Stimulated activated CD4-positive, alpha-beta T cell treated with anti-CD3 and anti-CD28 coated beads, TNF-alpha, amount 100 ng/mL, for 24 hours (primary cell): ENCODE measurements around the gene PHKA2.
"Not testable (repeated sequence)": the region's sequence is repeated elsewhere in the genome, so short reads cannot be mapped to it uniquely, and the experiment has no call there.

ENCODE experiments used
- DNase-seq, 3 experiments: peaks; one replicate each; pipeline ENCODE4 v3.0.0-alpha.2; 2020; ENCODE audit warnings: low read depth in 3 of 3

Gene PHKA2, protein sequence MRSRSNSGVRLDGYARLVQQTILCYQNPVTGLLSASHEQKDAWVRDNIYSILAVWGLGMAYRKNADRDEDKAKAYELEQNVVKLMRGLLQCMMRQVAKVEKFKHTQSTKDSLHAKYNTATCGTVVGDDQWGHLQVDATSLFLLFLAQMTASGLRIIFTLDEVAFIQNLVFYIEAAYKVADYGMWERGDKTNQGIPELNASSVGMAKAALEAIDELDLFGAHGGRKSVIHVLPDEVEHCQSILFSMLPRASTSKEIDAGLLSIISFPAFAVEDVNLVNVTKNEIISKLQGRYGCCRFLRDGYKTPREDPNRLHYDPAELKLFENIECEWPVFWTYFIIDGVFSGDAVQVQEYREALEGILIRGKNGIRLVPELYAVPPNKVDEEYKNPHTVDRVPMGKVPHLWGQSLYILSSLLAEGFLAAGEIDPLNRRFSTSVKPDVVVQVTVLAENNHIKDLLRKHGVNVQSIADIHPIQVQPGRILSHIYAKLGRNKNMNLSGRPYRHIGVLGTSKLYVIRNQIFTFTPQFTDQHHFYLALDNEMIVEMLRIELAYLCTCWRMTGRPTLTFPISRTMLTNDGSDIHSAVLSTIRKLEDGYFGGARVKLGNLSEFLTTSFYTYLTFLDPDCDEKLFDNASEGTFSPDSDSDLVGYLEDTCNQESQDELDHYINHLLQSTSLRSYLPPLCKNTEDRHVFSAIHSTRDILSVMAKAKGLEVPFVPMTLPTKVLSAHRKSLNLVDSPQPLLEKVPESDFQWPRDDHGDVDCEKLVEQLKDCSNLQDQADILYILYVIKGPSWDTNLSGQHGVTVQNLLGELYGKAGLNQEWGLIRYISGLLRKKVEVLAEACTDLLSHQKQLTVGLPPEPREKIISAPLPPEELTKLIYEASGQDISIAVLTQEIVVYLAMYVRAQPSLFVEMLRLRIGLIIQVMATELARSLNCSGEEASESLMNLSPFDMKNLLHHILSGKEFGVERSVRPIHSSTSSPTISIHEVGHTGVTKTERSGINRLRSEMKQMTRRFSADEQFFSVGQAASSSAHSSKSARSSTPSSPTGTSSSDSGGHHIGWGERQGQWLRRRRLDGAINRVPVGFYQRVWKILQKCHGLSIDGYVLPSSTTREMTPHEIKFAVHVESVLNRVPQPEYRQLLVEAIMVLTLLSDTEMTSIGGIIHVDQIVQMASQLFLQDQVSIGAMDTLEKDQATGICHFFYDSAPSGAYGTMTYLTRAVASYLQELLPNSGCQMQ

DNA sequence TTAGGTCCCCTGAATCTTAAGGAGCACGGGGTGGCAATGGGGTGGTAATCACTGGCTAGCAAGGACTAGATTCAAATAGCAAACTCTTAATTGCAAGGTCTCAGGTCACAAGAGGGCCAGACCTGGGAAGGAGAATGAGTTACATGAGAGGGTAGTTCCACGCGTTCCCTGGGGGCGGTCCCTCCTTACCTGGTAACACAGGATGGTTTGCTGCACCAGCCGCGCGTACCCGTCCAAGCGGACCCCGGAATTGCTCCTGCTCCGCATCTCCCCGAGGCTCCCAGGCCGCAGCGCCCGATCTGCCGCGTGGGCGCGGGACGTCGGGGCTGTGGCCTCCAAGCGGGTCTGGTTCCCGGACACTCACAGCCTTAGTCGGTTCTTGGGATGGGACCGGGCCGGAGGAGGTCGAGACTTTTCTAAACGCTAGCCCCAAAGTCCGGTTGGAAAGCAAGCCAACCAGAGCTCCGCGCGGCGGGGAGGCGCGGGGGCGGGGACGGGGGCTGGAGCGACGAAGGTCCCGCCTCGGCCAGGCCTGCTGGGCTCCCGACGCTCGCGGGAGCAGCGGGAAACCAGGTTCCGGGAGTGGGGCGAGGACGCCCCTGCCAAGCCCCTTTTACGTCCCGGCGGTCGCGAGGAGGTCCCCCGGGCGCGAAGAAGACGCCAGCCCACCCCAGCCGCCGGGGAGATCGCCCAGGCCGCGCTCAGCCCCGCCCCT, at the start of gene PHKA2:
Gene PHKA2 (minus strand): TSS at position 449 of the 715 bp plus-strand sequence. CDS start 182 bp downstream, at position 267.
- DNase-seq = peak in 2 of 3 experiments; percentile 13 to 47

GRCh38 chrX:19030805-19031204, 46.9 kb upstream of the PHKA2 start:
- DNase-seq = no peak

DNA sequence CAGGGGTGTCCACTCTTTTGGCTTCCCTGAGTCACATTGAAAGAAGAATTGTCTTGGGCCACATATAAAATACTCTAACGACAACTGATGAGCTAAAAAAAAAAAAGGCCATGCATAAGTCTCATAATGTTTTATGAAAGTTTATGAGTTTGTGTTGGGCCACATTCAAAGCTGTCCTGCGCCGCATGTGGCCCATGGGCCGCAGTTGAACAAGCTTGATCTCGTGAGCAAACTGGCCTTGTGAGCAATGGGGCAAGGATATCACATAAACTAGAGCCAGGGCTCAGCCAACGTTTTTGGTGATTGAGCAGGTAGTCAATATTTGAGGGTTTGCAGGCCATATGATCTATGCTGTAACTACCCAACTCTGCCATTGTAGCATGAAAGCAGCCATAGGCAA, 44.6 kb upstream of the PHKA2 start:
- no peak for DNase-seq

DNA sequence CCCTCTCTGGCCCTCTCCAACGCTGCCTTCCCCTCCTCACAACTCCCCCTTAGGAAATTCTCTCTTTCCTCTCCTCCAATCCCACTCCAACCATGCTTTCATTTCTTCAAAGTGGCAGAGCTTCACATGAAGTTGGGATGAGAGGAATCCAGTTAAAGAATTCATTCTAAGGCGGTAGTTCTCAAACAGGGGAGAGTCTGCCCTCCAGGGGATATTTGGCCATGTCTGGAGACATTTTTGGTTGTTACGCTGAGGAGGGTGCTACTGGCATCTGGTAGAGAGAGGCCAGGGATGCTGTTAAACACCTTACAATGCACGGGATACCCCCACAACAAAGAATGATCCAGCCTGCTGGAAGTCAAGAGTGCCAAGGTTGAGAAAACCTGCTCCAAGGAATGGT, 40.5 kb upstream of the PHKA2 start:
- no peak for DNase-seq

GRCh38 chrX:19019996-19020395, 36.1 kb upstream of the PHKA2 start:
- no peak for DNase-seq

- DNase-seq = no peak
These were observed 33.4 kb upstream of the PHKA2 start for GRCh38 chrX:19017271-19017670.

DNA sequence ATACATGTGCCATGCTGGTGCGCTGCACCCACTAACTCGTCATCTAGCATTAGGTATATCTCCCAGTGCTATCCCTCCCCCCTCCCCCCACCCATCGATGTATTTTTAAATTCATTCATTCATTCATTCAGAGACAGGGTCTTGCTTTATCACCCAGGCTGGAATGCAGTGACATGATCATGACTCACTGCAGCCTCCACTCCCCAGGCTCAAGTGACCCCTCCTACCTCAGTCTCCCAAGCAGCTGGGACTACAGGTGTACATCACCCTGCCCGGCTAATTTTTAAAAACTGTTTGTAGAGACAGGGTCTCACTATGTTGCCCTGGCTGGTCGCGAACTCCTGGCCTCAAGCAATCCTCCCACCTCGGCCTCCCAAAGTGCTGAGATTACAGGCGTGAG, 32.7 kb upstream of the PHKA2 start:
- not testable (repeated sequence) for DNase-seq

- no peak for DNase-seq
These were observed 24.0 kb upstream of the PHKA2 start for GRCh38 chrX:19007868-19008267.

- no peak for DNase-seq
These were observed 23.1 kb upstream of the PHKA2 start for GRCh38 chrX:19007011-19007410.

- DNase-seq = no peak
These were observed 22.0 kb upstream of the PHKA2 start for GRCh38 chrX:19005909-19006308.

DNA sequence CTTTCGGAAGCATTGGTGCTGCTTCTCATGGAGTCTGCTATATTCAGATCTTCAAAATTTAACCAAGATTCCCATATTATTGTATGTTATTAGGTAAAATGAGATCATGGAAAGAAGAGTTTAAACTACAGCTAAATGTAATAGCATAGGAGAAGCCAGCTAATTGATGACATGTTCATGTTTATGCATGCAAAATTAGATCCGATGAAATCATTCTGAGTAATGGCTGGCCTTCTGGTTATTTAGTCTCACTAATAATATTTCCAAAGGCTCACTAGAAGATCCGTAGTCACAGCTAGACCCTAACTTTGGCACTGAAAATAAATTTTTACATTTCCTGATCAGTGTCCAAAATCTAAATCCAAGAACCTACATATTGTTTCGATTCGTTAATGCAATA, 19.8 kb upstream of the PHKA2 start:
- DNase-seq = no peak

DNA sequence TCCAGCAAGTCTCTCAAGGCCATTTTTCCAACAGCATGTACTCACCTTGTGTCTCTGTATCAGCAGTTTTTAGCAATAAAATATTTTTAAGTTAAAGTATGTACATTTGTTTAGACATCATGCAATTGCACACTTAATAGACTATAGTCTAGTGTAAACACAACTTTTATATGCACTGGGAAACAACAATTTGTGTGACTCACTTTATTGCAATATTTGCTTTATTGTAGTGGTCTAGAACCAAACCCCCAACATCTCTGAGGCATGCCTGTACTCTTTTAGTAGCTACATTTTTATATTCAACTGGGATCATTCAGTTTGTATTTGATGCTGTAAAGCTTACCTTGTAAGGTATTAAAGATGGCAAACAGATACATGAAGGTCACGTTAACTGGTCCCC, 14.7 kb upstream of the PHKA2 start:
- no peak for DNase-seq

DNA sequence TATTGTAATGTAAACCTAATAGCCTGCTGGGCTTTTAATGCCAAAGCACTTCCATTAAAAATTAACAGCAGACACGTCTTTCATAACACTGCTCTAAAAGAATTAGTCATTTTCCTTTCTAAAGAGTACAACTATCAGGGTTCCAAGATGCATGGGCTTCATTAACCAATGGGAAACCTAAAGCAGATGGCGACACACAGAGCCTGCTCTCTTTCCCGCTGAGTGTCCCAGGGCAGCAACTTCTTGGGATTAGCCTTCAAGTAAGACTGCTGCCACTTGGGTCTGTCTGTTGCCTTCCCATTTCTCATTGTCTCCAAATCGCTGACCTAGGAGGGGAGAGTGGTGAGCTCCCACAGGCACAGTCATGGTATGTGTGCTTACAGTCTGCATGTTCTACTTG, 14.0 kb upstream of the PHKA2 start:
- no peak for DNase-seq

DNA sequence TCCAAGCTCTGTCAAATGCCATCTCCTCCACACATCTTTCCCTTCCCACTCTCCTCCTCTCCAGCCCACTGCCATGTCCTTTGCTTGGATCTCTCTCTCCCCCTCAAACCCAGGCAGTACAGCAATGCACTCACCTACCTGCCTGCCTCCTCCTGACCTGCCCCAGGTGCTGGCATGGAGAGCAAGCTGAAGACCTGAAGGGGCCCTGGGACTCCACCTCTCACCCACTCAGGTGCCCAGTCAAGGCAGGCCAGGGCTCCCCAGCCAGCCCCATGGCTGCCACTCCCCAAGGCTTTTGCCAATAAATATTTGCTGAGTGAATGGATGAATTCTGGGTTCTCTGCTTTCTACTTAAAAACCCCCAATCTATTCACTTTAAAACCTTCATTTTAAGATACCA, 12.6 kb upstream of the PHKA2 start:
- no peak for DNase-seq

DNA sequence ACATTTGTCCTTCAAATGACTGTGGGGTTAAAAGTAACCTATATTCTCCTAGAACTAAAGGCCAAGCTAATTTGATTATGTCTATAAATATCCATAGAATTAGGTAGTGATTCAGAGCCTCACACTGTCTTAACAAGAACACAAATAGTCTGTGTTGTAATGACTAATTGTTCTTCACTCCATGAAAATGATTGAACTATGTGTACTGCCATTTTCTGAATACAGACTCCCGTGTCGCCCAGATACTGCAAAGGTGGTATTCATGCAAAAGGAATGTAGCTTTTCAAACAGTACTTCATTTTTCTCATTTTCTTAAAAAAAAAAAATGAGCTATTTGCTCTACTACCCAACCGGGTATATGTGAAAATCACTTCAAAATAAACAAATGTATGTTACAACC, 11.3 kb upstream of the PHKA2 start:
- DNase-seq = no peak

DNA sequence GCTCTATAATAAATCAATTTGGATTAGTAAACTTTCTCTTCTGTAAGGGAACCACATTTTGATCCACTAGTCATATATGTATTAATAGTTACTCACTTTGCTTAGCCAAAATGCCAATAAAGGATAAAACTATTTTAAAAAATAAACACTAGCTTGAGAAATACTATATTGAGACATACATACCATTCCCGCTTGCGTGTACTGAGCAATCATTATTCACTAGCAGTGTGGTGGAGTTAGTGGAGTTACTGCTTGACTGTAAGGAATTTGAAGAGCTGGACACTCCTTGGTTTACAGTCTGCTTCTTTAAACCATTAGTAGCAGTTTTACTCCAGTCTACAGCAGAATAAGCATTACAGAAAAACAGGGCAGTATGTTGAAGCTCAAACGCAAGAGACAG, 10.8 kb upstream of the PHKA2 start:
- no peak for DNase-seq

DNA sequence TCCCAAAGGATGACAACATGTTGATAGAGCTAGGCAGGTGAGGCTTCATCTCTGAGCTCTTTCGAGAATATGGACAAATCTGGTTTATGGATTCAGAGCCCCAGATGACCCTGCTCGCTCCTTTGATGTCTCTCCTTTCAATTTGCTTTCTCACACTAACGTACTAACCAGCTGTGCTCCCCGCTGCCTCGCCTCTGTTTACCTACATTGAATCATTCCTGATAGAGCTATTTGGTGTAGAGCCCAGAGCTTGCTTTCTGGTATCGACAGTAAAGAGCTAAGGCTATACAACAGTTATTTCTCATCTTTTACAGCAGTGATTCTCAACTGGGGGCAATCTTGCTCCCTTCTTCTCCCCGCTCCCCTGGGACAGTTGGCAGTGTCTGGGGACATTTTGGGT, 8.9 kb upstream of the PHKA2 start:
- DNase-seq = no peak

DNA sequence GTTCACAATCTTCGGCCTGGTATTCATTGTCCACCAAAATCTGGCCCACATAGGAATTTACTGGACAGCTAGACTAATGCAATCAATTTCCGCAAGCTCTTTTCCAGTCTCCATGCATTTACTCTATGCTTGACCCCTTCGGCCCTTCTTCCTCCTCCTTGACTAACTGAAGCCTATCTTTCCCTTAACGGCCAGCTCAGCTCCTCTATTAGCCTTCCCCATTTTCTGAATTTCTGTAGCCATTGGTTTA, 1.2 kb upstream of the PHKA2 start:
- DNase-seq = no peak

GRCh38 chrX:18984381-18985185, 669 bp upstream of the PHKA2 start:
- DNase-seq = peak; percentile 69 to 83 (median 71)

- DNase-seq = no peak
These were observed 2.6 kb downstream of the PHKA2 start for GRCh38 chrX:18981124-18981807.
